Left kidney (tissue), 2 donors: ENCODE results near the gene ATF2. TPM values are rescaled to one million over a fixed set of nuclear protein-coding genes. Genes with fewer than 3 reads are reported as not detected.
"Not testable (repeated sequence)": the region's sequence is repeated elsewhere in the genome, so short reads cannot be mapped to it uniquely, and the experiment has no call there.

ENCODE experiments used
- DNase-seq: peaks from one replicate; pipeline ENCODE4 v3.0.0-alpha.2; 2013
- polyA plus RNA-seq: library from polyadenylated mRNA; unstranded; fragments of 120-200 nt; gene quantifications from one replicate; pipeline ENCODE4 v1.2.1, GENCODE V29; 2013; ENCODE audit not compliant: insufficient read length

ATF2 gene
- polyA plus RNA-seq, 1 donor = 75.5 TPM

DNA sequence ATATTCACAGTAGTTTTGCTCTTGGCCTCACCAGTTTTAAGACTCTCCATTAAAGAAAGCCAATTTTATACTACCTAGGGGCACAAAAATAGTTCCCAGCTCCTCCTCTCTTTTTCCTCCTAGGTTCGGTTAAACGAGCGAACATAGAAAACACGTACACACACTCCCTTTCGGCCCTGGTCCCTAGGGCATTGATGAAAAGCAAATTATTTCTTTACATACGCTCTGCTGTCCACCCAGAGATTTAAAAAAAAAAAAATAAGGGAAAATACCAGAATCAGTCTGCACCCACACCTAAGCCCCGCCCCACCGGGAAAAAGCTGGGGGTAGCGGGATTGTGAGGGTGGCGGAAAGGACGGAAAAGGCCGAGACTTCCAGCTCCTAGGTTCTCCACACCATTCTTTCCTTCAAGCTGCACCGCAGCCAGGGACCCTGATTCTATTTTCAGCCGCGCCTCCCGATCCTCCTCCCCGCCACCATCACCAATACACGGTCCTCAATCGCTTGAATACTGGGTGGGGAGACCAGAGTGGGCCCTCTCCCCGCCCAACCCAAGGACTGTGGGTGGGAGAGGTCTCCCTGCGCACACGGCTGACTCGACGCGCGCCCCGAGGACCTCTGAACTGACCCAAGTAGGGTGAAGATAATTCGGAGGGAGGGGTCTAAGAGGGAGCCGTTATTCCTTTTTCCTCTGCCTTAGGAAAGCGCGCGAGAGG lies 769 bp downstream of the ATF2 start:
- peak; percentile 51 for DNase-seq

DNA sequence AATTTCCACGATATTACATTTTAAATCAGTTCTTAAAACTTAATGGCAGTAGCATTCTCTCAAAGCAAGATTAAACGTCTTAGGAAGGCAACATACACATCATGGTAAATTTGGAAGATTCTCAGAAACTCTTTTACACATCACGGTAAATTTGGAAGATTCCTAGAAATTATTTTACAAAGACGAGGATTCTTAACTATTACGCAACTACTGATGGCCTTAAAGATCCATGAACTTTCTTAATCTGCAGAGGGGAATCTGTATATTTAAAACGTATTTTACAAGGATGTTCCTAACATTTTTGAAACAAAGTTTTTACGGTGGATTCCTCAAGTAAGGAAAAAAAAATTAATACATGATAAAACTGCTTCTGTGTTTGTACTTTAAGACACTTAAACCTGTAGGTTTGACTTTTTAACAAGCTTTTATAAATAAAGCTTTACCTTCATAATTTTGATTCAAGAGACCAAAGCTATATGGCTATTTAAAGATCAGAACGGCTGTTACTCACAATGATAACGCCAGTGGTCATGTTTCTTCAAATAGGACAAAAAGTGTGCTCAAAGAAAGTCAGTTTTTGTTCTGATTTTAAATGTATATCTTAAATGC lies 1.7 kb downstream of the ATF2 start:
- no peak for DNase-seq

DNA sequence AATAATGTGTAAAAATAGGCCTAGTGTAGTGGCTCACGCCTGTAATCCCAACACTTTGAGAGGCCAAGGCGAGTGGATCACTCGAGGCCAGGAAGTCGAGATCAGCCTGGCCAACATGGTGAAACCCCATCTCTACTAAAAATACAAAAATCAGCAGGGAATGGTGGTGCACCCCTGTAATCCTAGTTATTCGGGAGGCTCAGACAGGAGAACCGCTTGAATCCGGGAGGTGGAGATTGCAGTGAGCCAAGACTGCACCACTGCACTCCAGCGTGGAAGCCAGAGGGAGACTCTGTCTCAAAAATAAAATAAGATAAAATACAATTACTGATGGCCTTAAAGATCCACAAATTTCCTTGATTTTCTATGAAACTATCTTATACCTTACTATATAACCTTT lies 3.8 kb downstream of the ATF2 start:
- no peak for DNase-seq

DNA sequence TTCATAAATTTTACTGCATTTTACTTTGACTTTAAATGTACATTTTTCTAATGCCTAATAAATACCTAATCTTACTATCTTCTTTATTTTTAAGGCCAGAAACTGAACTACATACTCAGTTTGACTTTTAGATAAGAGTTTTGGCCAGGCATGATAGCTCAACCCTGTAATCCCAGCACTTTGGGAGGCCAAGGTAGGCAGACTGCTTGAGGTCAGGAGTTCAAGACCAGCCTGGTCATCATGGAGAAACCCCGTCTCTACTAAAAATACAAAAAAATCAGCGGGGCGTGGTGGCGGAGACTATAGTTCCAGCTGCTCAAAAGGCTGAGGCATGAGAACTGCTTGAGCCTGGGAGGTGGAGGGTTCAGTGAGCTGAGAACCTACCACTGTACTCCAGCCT lies 9.1 kb downstream of the ATF2 start:
- DNase-seq = no peak

DNA sequence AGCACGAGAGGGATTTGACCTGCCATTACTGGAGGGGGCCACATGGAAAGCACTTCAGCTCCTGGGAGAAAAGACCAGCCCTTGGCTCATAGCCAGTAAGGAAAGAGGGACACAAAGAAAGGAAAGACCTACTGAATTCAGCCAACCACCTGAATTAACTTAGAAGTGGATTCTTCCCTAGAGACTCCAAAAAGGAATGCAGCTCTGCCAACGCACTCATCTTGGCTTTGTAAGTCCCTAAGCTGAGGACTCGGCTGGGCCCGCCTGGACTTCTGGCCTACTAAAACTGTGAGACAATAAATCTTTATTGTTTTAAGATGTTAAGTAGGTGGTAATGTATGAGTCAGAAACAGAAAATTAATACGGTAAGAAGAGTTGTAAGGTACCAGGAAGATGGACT lies 11.5 kb downstream of the ATF2 start:
- DNase-seq = no peak

DNA sequence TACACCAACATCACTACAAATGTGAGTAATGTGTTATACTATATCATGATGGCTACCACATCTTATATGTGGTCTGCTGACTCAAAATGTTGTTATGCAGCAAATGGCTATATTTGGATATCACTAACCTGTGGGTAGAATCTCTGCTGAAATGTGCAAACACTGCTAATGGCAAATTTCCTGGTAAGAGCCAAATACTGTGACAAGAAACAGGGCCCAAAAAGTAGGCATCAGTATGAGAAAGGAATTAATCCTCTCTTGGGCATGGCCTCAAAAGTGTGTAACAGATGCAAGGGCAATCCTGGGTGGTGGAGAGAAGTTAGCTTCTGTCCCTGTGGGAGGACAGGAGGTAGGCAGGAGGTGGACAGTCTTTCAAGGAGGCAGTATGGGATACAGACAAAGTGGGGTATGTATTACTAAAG lies 13.3 kb downstream of the ATF2 start:
- DNase-seq = no peak

DNA sequence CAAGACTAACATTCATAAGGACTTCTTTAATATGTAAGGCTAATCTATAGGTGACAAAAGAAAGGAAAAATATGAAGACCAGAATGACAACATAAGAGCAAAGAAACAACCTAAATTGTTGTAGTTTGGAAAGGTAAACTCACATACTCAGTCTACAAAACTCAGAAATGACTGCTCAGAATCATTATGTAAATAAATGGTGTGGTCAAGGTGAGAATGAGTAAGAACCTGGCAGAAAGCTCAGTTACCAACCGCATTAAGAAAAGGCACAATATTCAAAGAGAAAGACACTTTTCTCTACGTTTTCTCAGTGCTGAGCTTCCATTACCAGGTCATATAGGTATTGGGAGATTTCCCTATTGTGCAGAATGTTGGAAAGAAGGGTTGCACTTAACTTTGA lies 15.8 kb downstream of the ATF2 start:
- DNase-seq = no peak

DNA sequence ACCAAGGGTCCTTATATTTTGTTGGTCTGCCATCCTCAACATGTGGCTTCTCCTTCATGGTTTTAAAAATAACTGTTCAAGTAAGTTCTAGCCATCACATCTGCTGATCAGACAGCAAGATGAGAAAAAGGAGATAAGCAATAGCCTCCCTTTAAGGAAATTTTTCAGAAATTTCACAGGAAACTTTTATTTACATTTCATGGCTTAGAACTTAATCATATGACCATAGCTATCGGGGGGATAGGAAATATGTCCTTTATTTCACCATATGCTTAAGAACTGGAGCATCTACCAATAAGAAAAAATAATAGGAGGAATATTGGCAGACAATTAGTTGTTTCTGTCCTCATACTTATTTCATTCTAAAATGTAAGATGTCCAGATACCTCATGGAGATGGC lies 16.2 kb downstream of the ATF2 start:
- no peak for DNase-seq

DNA sequence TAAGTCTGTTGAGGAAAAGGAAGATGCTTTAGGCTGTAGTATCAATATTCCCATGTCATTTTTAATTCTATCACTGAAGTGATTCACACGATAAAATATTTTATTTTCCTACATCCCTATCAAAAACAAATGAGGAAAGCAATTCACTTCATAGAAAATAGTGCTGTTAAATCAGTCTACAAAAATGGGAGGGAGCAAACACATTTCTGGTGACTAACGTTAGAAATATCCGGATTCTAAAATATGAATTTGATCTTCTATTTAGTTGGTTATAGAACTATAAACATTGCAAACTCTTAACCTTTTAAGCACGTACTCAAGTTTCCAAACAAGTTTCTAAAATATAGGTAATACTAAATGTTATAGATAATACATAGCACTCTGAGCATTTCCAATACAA lies 20.8 kb downstream of the ATF2 start:
- DNase-seq = no peak

DNA sequence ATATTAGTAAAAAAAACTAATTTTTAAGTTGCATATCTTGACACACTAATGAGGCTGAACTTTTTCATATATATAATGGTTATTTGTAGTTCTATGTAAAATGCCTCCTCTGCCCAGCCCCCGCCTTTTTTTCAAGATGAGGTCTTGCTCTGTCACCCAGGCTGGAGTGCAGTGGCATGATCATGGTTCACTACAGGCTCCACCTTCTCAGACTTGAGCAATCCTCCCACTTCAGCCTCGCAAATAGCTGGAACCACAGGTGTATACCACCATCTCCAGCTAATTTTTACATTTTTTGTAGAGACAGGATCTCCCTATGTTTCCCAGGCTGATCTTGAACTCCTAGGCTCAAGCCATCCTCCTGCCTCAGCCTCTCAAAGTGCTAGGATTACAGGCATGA lies 24.3 kb downstream of the ATF2 start:
- no peak for DNase-seq

DNA sequence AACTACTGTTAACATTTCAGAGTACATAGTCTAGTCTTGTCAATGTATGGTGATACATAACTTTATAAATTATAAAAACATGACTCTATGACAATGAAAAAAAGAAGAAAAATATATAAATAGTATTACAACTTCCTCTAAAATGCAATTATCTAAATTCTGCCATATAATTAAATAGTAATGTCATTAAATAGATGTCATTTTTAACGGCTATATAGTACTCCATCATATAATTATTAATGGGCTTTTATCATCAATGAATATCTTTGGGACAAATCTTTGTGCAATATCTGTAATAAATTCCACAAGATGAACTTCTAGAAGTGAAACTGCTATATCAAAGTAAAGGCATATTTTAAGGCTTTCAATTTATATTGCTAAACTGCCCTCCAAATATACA lies 24.8 kb downstream of the ATF2 start:
- DNase-seq = no peak

DNA sequence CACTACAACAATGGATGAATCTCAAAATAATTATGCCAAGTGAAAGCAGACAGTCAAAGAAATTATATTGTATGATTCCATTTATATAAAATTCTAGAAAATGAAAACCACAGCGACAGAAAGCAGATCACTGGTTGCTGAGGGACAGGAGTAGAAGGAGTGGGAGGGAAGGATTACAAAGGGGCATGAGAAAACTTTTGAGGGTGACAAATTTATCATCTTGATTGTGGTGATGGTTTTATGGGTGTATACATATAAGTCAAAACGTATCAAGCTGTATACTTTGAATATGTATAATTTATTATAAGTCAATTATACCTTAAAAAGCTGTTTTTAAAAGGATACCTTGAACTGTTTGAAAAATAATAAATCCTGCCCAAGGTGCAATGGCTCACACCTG lies 27.7 kb downstream of the ATF2 start:
- DNase-seq = no peak

DNA sequence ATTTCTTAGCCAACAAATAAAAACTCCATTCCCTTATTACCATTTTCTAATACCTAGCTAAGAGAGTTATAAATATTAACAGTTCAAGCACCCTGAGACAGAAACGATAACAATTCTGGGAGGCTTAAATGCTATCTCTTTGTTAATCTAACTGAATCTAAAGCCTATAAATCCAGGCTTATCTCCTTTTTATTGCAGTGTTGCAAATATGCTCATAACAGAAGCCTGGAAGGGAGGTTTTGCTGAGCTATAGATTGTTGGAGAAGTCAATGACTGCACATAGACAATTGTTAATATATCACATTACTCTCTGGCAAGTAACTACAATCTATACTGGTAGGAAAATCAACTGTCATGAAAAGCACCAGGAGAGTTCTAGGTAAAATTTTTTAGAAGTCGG lies 30.2 kb downstream of the ATF2 start:
- DNase-seq = no peak

DNA sequence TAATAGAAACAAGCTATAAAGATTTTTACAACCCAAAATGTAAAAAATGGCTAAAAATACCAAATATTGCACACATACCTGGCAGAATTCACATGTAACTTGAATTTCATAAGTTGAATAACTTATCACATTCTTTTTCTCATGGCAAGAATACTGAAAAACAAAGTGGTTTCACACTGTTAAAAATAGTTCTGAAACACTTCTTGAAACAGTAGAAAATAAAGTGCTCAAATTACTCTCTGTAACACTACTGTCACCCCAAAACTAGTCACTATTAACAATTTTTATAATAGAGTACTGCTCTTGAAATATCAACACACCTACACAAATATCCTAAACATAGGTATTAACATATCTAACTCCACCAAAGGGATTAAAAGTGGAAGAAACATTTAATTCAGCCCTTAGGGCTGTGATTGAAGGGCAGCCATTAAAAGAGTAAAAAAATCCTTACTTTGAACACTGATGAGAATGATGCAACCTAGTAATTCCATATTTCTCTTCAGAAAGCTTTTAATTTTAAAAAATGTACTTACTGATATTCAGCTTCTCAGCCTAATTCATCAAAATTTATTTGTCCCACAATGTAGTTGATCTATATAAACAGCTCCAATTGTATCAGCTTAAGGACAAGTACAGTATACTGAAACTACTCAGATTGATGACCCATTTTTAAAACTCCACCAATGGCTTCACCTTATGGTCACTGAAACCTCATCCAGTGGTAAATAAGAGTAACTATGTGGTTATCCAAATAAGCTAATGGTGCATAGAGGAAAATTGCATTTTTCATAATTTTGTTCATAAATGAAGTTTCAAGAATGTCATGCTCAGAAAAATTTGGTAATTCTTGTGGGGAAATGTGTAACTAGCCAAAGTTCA lies 31.4 kb downstream of the ATF2 start:
- DNase-seq = no peak

DNA sequence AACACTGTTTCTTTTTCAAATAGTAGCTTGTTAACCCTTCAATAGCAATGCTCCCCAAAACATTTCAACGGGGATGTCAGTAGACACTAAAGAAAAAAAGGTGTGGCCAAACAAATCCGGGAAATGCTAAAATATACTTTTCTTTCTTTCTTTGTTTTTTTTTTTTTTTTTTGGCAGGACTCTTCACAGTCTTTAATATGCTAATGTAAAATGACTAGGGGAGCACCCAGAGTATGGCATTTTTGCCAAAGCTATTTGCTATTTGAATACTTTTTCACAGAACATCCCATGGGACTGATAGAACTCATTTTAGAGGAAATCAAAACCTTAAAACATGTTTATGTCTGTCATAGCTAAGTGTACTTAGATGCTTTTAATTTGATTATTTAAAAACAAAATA lies 32.1 kb downstream of the ATF2 start:
- no peak for DNase-seq

DNA sequence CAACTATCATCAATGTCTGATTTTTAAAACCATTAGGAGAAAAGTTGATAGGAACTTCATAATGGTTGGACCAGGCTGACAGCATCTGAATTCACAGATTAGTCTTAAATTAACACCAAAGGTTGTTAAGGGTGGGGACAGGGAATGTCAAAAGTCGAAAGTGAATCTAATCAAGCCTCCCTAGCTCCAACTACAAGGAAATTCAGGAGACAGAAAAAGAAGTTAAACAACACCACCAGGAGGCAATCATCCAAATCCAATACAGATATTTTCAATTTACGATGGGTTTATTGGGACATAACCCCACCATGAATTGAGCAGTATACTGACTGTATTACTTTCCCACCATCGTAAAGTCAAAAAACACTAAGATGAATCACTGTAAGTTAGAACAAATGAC lies 32.8 kb downstream of the ATF2 start:
- DNase-seq = no peak

DNA sequence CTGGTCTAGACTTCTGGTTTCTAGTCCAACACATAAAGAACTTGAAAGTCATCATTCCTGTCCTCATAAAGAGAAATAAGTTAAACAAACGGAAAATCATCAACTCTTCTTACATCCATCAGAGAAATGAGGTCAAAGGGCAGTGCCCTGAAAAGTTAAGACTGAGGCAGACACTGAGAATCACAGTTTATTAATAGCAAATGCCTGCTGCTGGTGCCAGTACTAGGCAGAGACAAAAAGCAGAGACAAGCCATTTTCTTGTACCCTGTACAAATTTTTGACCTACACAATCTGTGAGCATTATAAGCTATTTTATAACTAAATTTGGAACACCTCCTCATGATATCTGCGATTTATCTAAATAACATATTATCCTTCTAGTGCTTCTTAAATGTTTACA lies 36.8 kb downstream of the ATF2 start:
- DNase-seq = no peak

DNA sequence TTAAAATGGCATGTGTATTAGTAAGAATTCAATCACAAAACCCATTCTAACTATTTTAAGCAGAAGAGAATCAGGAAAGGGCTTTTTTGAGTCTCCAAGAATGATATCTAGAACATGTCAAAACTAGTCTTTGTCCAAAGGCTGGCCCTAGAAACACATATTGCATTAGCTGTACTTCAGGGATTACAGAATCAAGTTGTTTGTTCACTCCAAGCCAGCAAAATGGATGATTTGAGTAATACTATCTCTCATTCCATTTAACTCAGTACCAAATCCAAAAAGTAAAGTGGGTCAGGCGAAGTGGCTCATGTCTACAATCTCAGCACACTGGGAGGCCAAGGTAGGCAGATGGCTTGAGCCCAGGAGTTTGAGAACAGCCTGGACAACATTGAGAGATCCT lies 41.3 kb downstream of the ATF2 start:
- no peak for DNase-seq

DNA sequence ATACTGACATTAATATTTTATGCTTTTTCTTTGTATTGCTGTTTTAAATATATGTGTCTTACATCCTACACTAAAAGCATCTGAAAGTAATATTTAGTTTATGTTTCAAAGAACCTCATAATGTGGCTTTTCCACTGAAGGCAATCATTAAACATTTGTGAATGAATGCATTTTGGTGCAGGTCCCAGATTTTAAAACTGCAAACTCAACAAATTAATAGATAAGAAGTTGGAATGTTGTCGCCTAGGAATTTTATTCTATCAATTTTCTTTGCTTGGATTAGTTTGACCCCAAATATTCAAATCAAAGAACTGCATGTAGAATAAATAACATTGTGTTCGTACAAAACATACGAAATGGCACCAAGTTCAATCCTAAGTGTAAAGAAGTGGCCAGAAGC lies 44.7 kb downstream of the ATF2 start:
- no peak for DNase-seq

DNA sequence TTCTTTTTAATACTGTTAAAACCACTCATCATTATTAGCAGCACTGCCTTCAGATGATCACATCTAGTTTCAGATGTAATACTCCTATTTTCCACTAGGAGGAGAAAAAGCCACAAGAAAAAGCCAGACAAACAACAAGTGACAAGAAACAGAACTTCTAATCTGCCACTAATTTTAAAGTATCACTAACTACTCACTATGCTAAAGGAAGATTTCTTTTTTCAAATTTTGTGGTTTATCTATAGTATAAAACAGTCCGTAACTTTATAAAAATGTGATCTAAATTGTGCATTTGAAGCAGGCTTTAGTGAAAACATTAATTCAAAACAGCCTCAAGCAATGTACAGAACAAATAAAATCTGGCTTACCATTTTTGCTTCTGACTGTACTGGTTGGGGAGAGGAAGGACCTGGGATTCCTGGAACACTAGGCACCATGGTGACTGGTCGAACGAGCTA lies 56.8 kb downstream of the ATF2 start:
- peak; percentile 57 for DNase-seq

DNA sequence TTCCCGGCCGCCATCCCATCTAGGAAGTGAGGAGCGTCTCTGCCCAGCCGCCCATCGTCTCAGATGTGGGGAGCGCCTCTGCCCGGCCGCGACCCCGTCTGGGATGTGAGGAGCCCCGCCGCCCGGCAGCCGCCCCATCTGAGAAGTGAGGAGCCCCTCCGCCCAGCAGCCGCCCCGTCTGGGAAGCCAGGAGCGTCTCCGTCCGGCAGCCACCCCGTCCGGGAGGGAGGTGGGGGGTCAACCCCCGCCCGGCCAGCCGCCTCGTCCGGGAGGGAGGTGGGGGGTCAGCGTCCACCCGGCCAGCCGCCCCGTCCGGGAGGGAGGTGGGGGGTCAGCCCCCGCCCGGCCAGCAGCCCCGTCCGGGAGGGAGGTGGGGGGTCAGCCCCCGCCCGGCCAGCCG lies 59.9 kb downstream of the ATF2 start:
- DNase-seq = not testable (repeated sequence)

DNA sequence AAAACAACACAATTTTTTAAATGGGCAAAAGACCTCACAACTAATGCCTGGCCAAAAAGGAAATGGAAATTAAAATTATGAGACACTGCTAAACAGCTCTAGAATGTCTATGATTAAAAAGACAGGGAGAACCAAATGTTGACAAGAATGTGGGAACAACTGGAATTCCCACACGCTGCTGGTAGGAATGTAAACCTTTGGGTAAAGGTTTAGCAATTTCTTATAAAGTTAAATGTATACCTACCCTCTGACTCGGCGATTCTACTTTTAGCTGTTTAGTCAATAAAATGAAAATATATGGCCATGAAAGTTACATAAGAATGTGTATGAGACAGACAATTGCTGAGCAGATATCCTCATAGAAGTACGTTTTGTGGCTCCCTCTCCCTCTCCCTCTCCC lies 60.9 kb downstream of the ATF2 start:
- DNase-seq = no peak

DNA sequence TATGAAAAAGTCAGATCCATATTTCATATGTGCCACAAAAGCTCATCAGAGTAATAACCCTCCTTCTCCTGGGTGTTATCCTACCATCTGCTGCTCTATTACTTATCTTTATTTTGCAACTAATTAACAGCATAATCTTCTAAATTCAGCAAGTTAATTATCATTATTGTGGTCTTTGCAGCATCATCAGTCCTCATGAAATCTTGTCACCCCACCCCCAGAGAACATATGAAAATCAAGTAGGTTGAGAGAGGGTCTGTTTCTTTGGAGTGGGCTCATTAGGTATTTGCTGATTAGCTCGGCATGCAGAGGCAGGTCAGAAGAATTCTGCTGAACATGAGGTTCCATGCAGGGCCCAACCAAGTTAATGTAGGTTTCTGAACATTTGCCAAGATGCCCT lies 64.8 kb downstream of the ATF2 start:
- DNase-seq = no peak
